K562 (cell line): ENCODE measurements around the gene PSMD8. TPM values are rescaled to one million over a fixed set of nuclear protein-coding genes. Genes with fewer than 3 reads are reported as not detected.
A peak's percentile ranks its signal among the peaks of the same experiment; 100 is the strongest.
"Not testable (repeated sequence)": the region's sequence is repeated elsewhere in the genome, so short reads cannot be mapped to it uniquely, and the experiment has no call there.

Experiments
- ATAC-seq: fragments of 200-7000 bp; cut with Tn5 transposase; 3 replicates; pipeline ENCODE4 v1.9.1; 2020; ENCODE audit warnings: moderate library complexity
- BruUV-seq: library from RNA; stranded (reverse); fragments of 400-500 nt; replicated peaks from 2 replicates; lab custom pipeline; 2021; lab: Mats Ljungman, UMichigan
- CTCF ChIA-PET: fragments of 300-600 bp; formaldehyde crosslinking; extraction: SDS; loops from one replicate; lab custom pipeline; 2021; ENCODE audit warnings: low intra/inter-chr PET ratio; lab: Yijun Ruan, JAX
- POLR2A ChIA-PET: fragments of 300-600, 350-650 bp; sonication (Branson Sonifier 250); formaldehyde crosslinking; extraction: SDS; loops from one replicate; lab custom pipeline; 2021; ENCODE audit warnings: antibody characterized with exemption, inconsistent platforms; lab: Yijun Ruan, JAX
- DNase-seq, 4 experiments: peaks; one replicate each; pipeline versions ENCODE4 v3.0.0 to v3.0.0-alpha.2; 2011 to 2018; ENCODE audit warnings: low spot score in 3 of 4, mixed read lengths in 3 of 4; ENCODE audit errors: extremely low read depth in 1 of 4
- FAIRE-seq: peaks from 2 replicates; lab custom pipeline; 2011; peaks lifted over from hg19 to GRCh38; lab: Jason Lieb, UNC
- H2AFZ ChIP-seq: 2 replicates; pipeline ENCODE4 v1.6.0; 2011; ENCODE audit warnings: low read depth, low read length, control low read depth, inconsistent platforms
- H3K27ac ChIP-seq: fragments of 200-600 bp; 3 replicates; pipeline ENCODE4 v1.8.0; 2011; ENCODE audit warnings: low read depth, mild to moderate bottlenecking, control low read depth, inconsistent platforms, low read length, moderate library complexity, mixed read lengths; ENCODE audit errors: extremely low read depth
- H3K27me3 ChIP-seq, 2 experiments: fragments of 300-600 bp in 1 of 2; 2 replicates in 1 of 2; 3 replicates in 1 of 2; pipeline versions ENCODE4 v1.6.0 to v1.8.0; 2011; ENCODE audit warnings: inconsistent platforms in 2 of 2, low read length in 2 of 2, mild to moderate bottlenecking in 1 of 2, mixed read lengths in 1 of 2, moderate library complexity in 1 of 2; ENCODE audit not compliant: control insufficient read depth in 2 of 2, insufficient read depth in 2 of 2
- H3K36me3 ChIP-seq: fragments of 300-600 bp; 3 replicates; pipeline ENCODE4 v1.8.0; 2011; ENCODE audit warnings: mild to moderate bottlenecking, low read length, inconsistent platforms; ENCODE audit not compliant: control insufficient read depth, insufficient read depth
- H3K4me1 ChIP-seq, 2 experiments: fragments of 200-600 bp in 1 of 2; replicated peaks in 1 of 2; 2 replicates in 1 of 2; 3 replicates in 1 of 2; pipeline versions ENCODE4 v1.5.1 to v1.8.0; 2011; ENCODE audit warnings: inconsistent platforms in 2 of 2, low read length in 2 of 2, mild to moderate bottlenecking in 1 of 2, mixed read lengths in 1 of 2, moderate library complexity in 1 of 2; ENCODE audit not compliant: control insufficient read depth in 2 of 2, insufficient read depth in 2 of 2
- H3K4me2 ChIP-seq: 2 replicates; pipeline ENCODE4 v1.6.1; 2011; ENCODE audit warnings: low read length, control low read depth, inconsistent platforms, mixed read lengths; ENCODE audit not compliant: insufficient read depth
- H3K4me3 ChIP-seq: fragments of 200-600 bp; sonication (generic), shearing (Covaris generic); 2 replicates; pipeline ENCODE4 v1.5.1; 2016; ENCODE audit warnings: control low read depth, inconsistent platforms
- H3K79me2 ChIP-seq: fragments of 200-600 bp; 3 replicates; pipeline ENCODE4 v1.8.0; 2011; ENCODE audit warnings: low read length, inconsistent platforms; ENCODE audit not compliant: control insufficient read depth, insufficient read depth
- H3K9ac ChIP-seq, 2 experiments: 2 replicates each; pipeline versions ENCODE4 v1.6.0 to v1.6.1; 2011; ENCODE audit warnings: low read depth in 2 of 2, low read length in 2 of 2, control low read depth in 1 of 2, inconsistent platforms in 1 of 2, mild to moderate bottlenecking in 1 of 2, mixed read lengths in 1 of 2; ENCODE audit not compliant: insufficient read depth in 1 of 2
- H3K9me1 ChIP-seq: one replicate; pipeline ENCODE4 v1.6.0; 2011; ENCODE audit warnings: inconsistent platforms, mild to moderate bottlenecking, low read length, moderate library complexity; ENCODE audit not compliant: control insufficient read depth, insufficient read depth
- H3K9me3 ChIP-seq: replicated peaks from 2 replicates; pipeline ENCODE4 v1.5.1; 2011; ENCODE audit warnings: low read depth, low read length, inconsistent platforms; ENCODE audit not compliant: control insufficient read depth, insufficient read depth
- H4K20me1 ChIP-seq: replicated peaks from 2 replicates; pipeline ENCODE4 v1.6.1; 2011; ENCODE audit warnings: low read length, inconsistent platforms, mixed read lengths; ENCODE audit not compliant: control insufficient read depth, insufficient read depth
- ARID1B ChIP-seq: fragments of 450-650 bp; IDR thresholded peaks from 2 replicates; pipeline ENCODE4 v1.6.1; 2016; ENCODE audit warnings: antibody characterized with exemption, mild to moderate bottlenecking, inconsistent platforms
- CBFA2T2 ChIP-seq: fragments of 450-650 bp; conservative IDR thresholded peaks from 2 replicates; pipeline ENCODE4 v1.6.1; 2017; ENCODE audit warnings: mild to moderate bottlenecking
- CBFA2T3 ChIP-seq: fragments of 450-650 bp; IDR thresholded peaks from 2 replicates; pipeline ENCODE4 v1.6.1; 2017
- CTBP1 ChIP-seq: fragments of 450-650 bp; IDR thresholded peaks from 2 replicates; pipeline ENCODE4 v1.6.1; 2016; ENCODE audit warnings: borderline replicate concordance
- DACH1 ChIP-seq: fragments of 450-650 bp; IDR thresholded peaks from 2 replicates; pipeline ENCODE4 v1.6.1; 2018; ENCODE audit not compliant: partially characterized antibody
- ESRRA ChIP-seq: fragments of 450-650 bp; IDR thresholded peaks from 2 replicates; pipeline ENCODE4 v1.6.1; 2014; ENCODE audit warnings: low read depth, mild to moderate bottlenecking, moderate library complexity, borderline replicate concordance
- KDM1A ChIP-seq, 2 experiments: fragments of 450-650 bp; IDR thresholded peaks; 2 replicates each; pipeline ENCODE4 v1.6.1; 2016; ENCODE audit warnings: mild to moderate bottlenecking in 2 of 2
- MEIS2 ChIP-seq: fragments of 450-650 bp; IDR thresholded peaks from 2 replicates; pipeline ENCODE4 v1.6.1; 2014; ENCODE audit warnings: mild to moderate bottlenecking; ENCODE audit not compliant: partially characterized antibody
- MTA2 ChIP-seq: fragments of 450-650 bp; IDR thresholded peaks from 2 replicates; pipeline ENCODE4 v1.6.1; 2016; ENCODE audit warnings: low read depth
- PBX2 ChIP-seq, 2 experiments: IDR thresholded peaks in 1 of 2; conservative IDR thresholded peaks in 1 of 2; 2 replicates each; pipeline ENCODE4 v1.6.1; 2016; ENCODE audit warnings: low read depth in 2 of 2, mild to moderate bottlenecking in 1 of 2, missing compliant biosample characterization in 1 of 2, missing genetic modification characterization in 1 of 2, moderate library complexity in 1 of 2
- PKNOX1 ChIP-seq: fragments of 450-650 bp; IDR thresholded peaks from 2 replicates; pipeline ENCODE4 v1.6.1; 2016
- SMAD4 ChIP-seq: fragments of 250-450 bp; sonication (Bioruptor Pico); conservative IDR thresholded peaks from 2 replicates; pipeline ENCODE4 v1.8.0; 2021; ENCODE audit warnings: inconsistent platforms, mild to moderate bottlenecking, moderate library complexity
- SOX6 ChIP-seq: fragments of 450-650 bp; IDR thresholded peaks from 2 replicates; pipeline ENCODE4 v1.6.1; 2014; ENCODE audit warnings: mild to moderate bottlenecking
- TAL1 ChIP-seq: fragments of 450-650 bp; IDR thresholded peaks from 2 replicates; pipeline ENCODE4 v1.6.1; 2016; ENCODE audit warnings: mild to moderate bottlenecking
- TCF3 ChIP-seq: sonication (generic); formaldehyde crosslinking; IDR thresholded peaks from 2 replicates; pipeline ENCODE4 v1.4.0; 2020; ENCODE audit warnings: mild to moderate bottlenecking, missing genetic modification reagents
- TEAD4 ChIP-seq, 2 experiments: sonication (generic) in 1 of 2; formaldehyde crosslinking in 1 of 2; IDR thresholded peaks; 2 replicates each; pipeline versions ENCODE4 v1.6.1 to v1.8.0; 2012 to 2022; ENCODE audit warnings: borderline replicate concordance in 1 of 2, inconsistent platforms in 1 of 2, low read length in 1 of 2, mild to moderate bottlenecking in 1 of 2, missing genetic modification reagents in 1 of 2
- WGBS: fragments of 100-300 bp; shearing (Covaris generic); methylation state at CpG from one replicate; pipeline ENCODE4 v1.1.6; 2016; ENCODE audit warnings: low coverage, mixed read lengths; ENCODE audit not compliant: insufficient coverage; ENCODE audit errors: missing lambda C conversion rate; 5-methylcytosine and 5-hydroxymethylcytosine counted together
- in situ Hi-C: fragments of 300-500 bp; cut with MboI; formaldehyde crosslinking; loops from 4 replicates; pipeline ENCODE4 v1.15.0; 2018; ENCODE audit warnings: inconsistent platforms, mixed read lengths
- intact Hi-C: fragments of 100-400 bp; cut with micrococcal nuclease; formaldehyde crosslinking; loops from 2 replicates; pipeline ENCODE4 v1.14.2; 2022
- polyA plus RNA-seq, 8 experiments: library from polyadenylated mRNA; depleted of rRNA in 4 of 8; stranded (reverse) in 5 of 8; unstranded in 3 of 8; fragments of >200 nt; fragmentation: Nextera tagmentation in 2 of 8; fragmentation: Illumina TruSeq in 1 of 8; extraction: Ambion mirVana in 2 of 8; extraction: Trizol in 1 of 8; gene quantifications; 2 replicates each; pipeline versions ENCODE4 v1.2.1 to v1.2.3, GENCODE V29; 2011 to 2014; ENCODE audit warnings: inconsistent platforms in 1 of 8, missing spikeins in 1 of 8
- total RNA-seq, 7 experiments: library from RNA; depleted of rRNA in 6 of 7; stranded (reverse); fragments of >200 nt in 6 of 7; fragmentation: Illumina TruSeq in 2 of 7; extraction: Trizol in 2 of 7; gene quantifications; 2 replicates each; pipeline versions ENCODE4 v1.2.1 to v1.2.3, GENCODE V29; 2011 to 2021; ENCODE audit warnings: low replicate concordance in 1 of 7

Gene PSMD8
- total and polyA plus RNA-seq, 9 of the 15 experiments (the other 6 are each of a cell fraction or from before 2014, with no cell fraction given), result 130 to 583 (median 315) TPM

DNA sequence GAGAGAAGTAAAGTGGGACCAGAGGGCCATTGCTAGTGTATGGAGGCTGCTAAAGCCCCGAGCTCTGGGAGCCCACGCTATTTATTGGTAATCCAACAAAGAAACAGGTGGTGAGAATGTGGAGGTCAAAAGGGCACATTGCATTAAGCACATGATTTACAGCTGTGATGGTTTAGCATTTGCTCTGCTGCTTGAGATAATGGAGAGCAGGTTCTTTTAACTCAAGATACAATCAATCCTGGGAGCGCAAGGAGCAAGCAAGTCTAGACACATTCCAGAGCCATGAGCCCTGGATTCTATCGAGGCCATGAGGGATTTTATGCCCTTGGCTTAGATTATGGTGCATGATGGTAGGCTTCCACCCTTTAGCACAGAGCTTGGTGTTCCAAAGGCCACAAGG, 35.4 kb upstream of the PSMD8 start:
- H3K4me3 ChIP-seq; BruUV-seq; H3K9me3 ChIP-seq; H3K36me3 ChIP-seq; H3K27me3 ChIP-seq; ATAC-seq; H3K4me2 ChIP-seq; H3K9ac ChIP-seq; H2AFZ ChIP-seq; H3K9me1 ChIP-seq; H4K20me1 ChIP-seq; DNase-seq; H3K79me2 ChIP-seq; CTCF ChIA-PET; FAIRE-seq; H3K27ac ChIP-seq; TF ChIP-seq TEAD4 (CRISPR knock-in tag; IDR thresholded peaks at IDR 0.05; ENCODE audit: borderline replicate concordance); PBX2 (CRISPR knock-in tag; IDR thresholded peaks at IDR 0.05; ENCODE audit: low read depth): not testable (repeated sequence)
- 7% methylated on average over 3 of the region's 4 CpGs for WGBS
- intact Hi-C loops (loop anchor here (5.0 kb wide), 1 partner anchor 48 kb away; the partner anchor contains the start of genes GGN and SPRED3), in situ Hi-C loops (loop anchor here (25.0 kb wide), 1 partner anchor 427 kb away; the partner anchor contains the start of genes SIPA1L3 and WDR87)
- peaks cover 13 to 39% of the 10 kb centered on the region in 2 experiments; a peak in 4 of 5 replicates for H3K4me1 ChIP-seq
- TF ChIP-seq SMAD4 (CRISPR knock-in tag) (peak; percentile 84), SOX6 (0 out of 2 replicates have a peak, but pooled peaks have one; percentile 11), TEAD4 (IDR thresholded peaks at IDR 0.05; ENCODE audit: low read length) (0 out of 2 replicates have a peak, but pooled peaks have one; percentile 34), ESRRA (peak; percentile 56; the same call in 1 of the 2 replicates), TAL1 (peak; percentile 57), PKNOX1 (peak; percentile 66; the same call in 1 of the 2 replicates), CTBP1 (peak; percentile 34; the same call in 1 of the 2 replicates), MEIS2 (peak; percentile 89), CBFA2T2 (peak; percentile 55; the same call in 1 of the 2 replicates), DACH1 (peak; percentile 15), PBX2 (tag; conservative IDR thresholded peaks at IDR 0.05; ENCODE audit: low read depth) (peak; percentile 71), ARID1B (peak; percentile 51), KDM1A (IDR thresholded peaks at IDR 0.05) (peak; percentile 56 to 64; a peak in 2 of 4 replicates), TCF3 (CRISPR knock-in tag) (peak; percentile 62), CBFA2T3 (peak; percentile 76), MTA2 (0 out of 2 replicates have a peak, but pooled peaks have one; percentile 14)
- POLR2A ChIA-PET, result interaction anchor here (0.8 kb wide), 1 partner anchor 476 kb away, joined by 3 read pairs; no protein-coding TSS in a partner anchor
